HG02840 (cell line): Measurements from ENCODE around the gene TENT4A.

Experiments used
- ATAC-seq: cut with Tn5 transposase; IDR thresholded peaks from one replicate; pipeline ENCODE4 v1.9.1; 2021; ENCODE audit warnings: mild to moderate bottlenecking, moderate library complexity, moderate number of reproducible peaks; ENCODE audit not compliant: unreplicated experiment, low FRiP score

Gene TENT4A

DNA sequence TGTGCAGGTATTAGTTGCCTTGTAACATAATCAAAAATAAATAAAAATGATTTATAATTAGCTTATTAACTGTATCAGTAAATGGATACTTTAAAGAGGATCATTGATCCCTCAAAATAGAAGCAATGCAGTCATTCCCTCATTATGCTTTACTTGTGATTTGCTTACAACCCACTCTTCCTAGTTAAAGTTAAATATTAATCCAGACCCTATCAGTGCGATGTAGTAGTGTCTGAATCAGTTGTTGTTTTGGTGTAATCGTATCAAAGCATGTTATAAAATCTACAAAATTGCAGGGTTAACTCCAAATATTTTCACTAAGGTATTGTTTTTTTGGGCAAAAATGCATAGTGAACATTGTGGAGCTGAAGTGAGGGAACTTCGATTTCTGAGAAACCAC, 17.6 kb downstream of the TENT4A start:
- no peak for ATAC-seq

GRCh38 chr5:6731465-6732237, 18.4 kb downstream of the TENT4A start:
- ATAC-seq = no peak

GRCh38 chr5:6732634-6733410, 19.6 kb downstream of the TENT4A start:
- ATAC-seq = no peak

GRCh38 chr5:6733411-6734242, 20.4 kb downstream of the TENT4A start:
- ATAC-seq = no peak

DNA sequence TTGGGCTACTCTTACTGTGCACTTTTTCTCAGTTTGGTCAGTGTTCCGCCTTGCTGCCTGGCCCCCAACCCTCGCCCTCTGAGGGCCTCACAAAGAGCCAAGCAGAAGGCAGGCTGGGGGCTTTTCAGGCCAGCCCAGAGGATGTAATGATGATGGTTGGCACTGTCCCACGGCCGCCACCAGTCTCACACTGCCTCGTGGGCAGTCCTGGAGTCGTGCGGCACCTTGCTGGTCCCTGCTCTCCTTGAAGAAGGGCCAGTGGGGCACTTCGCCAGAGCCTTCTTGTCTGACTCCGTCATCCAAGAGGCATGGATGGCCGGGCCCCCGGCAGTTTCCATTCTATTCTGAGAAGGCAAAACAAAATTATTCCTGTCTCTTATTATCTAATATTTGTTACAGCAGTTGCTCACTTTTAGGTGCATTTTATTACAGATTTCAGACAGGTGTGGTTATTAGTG, 21.0 kb downstream of the TENT4A start:
- no peak for ATAC-seq

- ATAC-seq = no peak
Observed at GRCh38 chr5:6734781-6735180, 21.5 kb downstream of the TENT4A start.

- no peak for ATAC-seq
Observed at GRCh38 chr5:6736106-6736505, 22.9 kb downstream of the TENT4A start.

- ATAC-seq = no peak
Observed at GRCh38 chr5:6736524-6737042, 23.4 kb downstream of the TENT4A start.

- ATAC-seq = peak; percentile 83
Observed at GRCh38 chr5:6737043-6737941, 24.1 kb downstream of the TENT4A start.

- ATAC-seq = no peak
Observed at GRCh38 chr5:6739603-6740002, 26.4 kb downstream of the TENT4A start.

- ATAC-seq = no peak
Observed at GRCh38 chr5:6740586-6741150, 27.4 kb downstream of the TENT4A start.

DNA sequence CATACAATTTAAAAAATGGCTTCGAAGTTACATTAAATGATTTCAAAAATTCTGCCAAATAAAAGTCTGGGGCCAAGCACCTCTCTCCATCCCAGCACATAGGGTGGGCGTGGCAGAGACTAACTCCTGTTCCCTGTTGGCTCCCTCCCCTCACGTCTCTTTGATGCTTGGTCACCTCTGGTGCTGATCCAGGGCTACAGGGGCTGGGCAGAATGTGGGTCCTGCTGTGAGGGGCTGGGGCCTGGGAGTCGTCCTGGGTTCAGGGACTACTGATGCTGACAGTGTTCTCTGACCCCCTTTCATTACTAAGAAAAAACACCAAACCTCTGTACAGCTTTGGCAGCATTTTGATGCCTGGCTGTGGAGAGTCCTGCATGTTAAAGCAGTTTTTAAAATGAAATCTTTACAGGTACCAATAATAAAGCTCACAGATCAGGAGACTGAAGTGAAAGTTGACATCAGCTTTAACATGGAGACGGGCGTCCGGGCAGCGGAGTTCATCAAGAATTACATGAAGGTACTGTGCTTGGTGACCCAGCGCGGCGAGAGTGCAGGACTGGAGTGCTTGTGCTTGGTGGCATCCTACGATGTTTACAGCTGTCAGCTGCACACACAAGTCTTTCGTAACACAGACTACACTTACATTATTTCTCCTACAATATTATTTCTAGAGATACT, 29.0 kb downstream of the TENT4A start:
- ATAC-seq = no peak

- ATAC-seq = no peak
Observed at GRCh38 chr5:6743161-6743560, 29.9 kb downstream of the TENT4A start.

GRCh38 chr5:6744841-6745705, 31.8 kb downstream of the TENT4A start:
- ATAC-seq = no peak

DNA sequence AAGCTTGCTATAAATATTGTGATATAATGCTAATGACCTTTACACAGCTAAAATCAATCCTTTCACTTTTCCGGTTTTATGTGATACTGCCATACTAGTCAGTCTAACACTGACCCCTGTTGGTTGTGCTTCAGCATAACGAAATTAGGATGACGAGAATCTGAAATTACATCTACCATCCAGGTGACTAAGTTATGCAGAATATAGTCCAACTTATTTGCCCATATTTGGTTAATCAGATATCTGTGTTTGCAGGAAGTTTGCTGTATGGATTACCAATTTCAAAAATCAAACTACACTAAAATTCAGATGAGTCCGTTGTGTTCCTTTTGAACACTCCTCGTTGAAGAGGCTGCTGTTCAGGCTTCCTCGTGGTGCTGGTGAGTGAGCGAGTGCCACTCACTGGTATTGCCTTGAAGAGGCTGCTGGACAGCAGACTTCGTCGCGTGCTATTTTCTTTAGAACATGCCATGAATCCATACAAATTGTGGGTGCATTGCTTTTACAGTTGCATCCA, 32.5 kb downstream of the TENT4A start:
- ATAC-seq = no peak

DNA sequence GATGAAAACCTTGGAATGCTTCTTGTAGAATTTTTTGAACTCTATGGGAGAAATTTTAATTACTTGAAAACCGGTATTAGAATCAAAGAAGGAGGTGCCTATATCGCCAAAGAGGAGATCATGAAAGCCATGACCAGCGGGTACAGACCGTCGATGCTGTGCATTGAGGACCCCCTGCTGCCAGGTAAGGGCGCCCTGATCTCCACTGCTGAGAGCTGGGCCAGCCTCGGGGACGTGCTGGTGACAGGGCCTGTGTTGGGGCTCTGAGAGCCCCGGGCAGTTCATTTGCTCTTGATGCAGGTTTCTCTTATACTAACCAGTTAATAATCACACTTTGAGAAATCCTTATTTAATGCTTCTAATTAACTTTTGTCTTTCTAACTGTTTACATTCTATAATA, 33.0 kb downstream of the TENT4A start:
- ATAC-seq = no peak

DNA sequence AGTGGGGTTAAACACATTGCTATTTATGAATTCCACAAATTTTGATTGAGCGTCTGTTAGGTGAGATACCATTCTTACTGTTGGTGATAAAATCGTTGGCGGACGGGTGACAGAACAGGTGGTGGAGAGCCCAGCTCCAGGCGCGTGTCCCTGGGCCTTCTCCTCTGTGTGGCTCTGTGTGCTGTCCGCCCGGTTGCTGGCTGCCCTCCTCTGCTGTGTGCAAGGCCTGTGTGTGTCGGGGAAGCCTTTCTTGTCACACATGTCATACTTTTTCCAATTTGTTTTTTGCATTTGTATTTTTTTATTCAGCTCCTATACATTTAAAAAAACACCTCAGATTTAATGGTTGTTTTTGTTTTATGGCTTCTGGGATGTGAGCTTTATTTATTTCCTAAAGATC, 33.9 kb downstream of the TENT4A start:
- ATAC-seq = no peak

DNA sequence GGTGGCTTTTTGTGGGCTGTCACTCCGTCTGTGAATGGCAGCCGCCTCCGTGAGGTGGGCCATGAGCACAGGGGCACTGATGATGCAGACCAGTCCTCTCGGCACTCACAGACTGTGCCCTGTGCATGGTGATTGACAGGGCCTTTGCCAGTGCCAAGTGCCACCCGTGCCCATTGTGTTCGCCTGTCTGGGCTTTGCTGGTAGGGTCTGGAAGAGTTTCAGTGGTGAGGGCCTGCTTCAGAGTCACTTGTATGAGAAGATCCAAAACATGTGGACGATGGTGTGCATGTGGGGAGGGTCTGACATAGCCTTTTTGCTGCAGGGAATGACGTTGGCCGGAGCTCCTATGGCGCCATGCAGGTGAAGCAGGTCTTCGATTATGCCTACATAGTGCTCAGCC, 34.9 kb downstream of the TENT4A start:
- no peak for ATAC-seq
